H1 (cell line): ENCODE measurements around the gene KCTD17. TPM values are rescaled to one million over a fixed set of nuclear protein-coding genes. Genes with fewer than 3 reads are reported as not detected.

Source experiments
- CTCF ChIA-PET: fragments of 300-600 bp; sonication (Branson Sonifier 250); formaldehyde crosslinking; loops from one replicate; lab custom pipeline; 2021; ENCODE audit not compliant: partially characterized antibody; lab: Charles Lee
- POLR2A ChIA-PET: fragments of 300-600 bp; sonication (Branson Sonifier 250); formaldehyde crosslinking; loops from one replicate; lab custom pipeline; 2021; ENCODE audit warnings: inconsistent platforms; ENCODE audit not compliant: partially characterized antibody; lab: Charles Lee
- DNase-seq, 2 experiments: peaks; one replicate each; pipeline versions ENCODE4 v3.0.0 to v3.0.0-alpha.2; 2010 to 2022; ENCODE audit warnings: low spot score in 2 of 2, low read depth in 1 of 2, mixed read lengths in 1 of 2
- FAIRE-seq: peaks from 2 replicates; lab custom pipeline; 2011; peaks lifted over from hg19 to GRCh38; lab: Jason Lieb, UNC
- H2AFZ ChIP-seq: 2 replicates; pipeline ENCODE4 v1.8.1; 2012; ENCODE audit warnings: low read length, inconsistent platforms
- H2AK5ac ChIP-seq: 2 replicates; pipeline ENCODE4 v1.6.1; 2013; ENCODE audit warnings: low read depth, low read length
- H2BK120ac ChIP-seq: replicated peaks from 2 replicates; pipeline ENCODE3; 2013; ENCODE audit warnings: low read depth, low read length, inconsistent platforms
- H2BK12ac ChIP-seq: 2 replicates; pipeline ENCODE4 v1.6.1; 2013; ENCODE audit warnings: low read depth, low read length
- H2BK15ac ChIP-seq: 2 replicates; pipeline ENCODE4 v1.6.1; 2013; ENCODE audit warnings: low read length
- H2BK20ac ChIP-seq: 2 replicates; pipeline ENCODE4 v1.6.1; 2013; ENCODE audit warnings: low read length
- H2BK5ac ChIP-seq: 2 replicates; pipeline ENCODE4 v1.6.1; 2013; ENCODE audit warnings: low read depth, low read length
- H3K14ac ChIP-seq: 2 replicates; pipeline ENCODE4 v1.6.1; 2013; ENCODE audit warnings: inconsistent platforms; ENCODE audit not compliant: insufficient read length
- H3K18ac ChIP-seq: 2 replicates; pipeline ENCODE4 v1.6.1; 2013; ENCODE audit warnings: low read length; ENCODE audit errors: extremely low read depth
- H3K23ac ChIP-seq: 2 replicates; pipeline ENCODE4 v1.6.1; 2013; ENCODE audit warnings: inconsistent platforms; ENCODE audit not compliant: insufficient read length
- H3K23me2 ChIP-seq: 2 replicates; pipeline ENCODE4 v1.6.1; 2013; ENCODE audit warnings: low read depth, low read length
- H3K27ac ChIP-seq: 2 replicates; pipeline ENCODE4 v1.6.1; 2011; ENCODE audit warnings: low read depth, low read length, inconsistent platforms
- H3K27me3 ChIP-seq, 4 experiments: replicated peaks in 1 of 4; 1 replicate in 1 of 4; 2 replicates in 3 of 4; pipeline versions ENCODE4 v1.6.1 to v1.8.1; 2011 to 2013; ENCODE audit warnings: low read length in 3 of 4, mild to moderate bottlenecking in 3 of 4, inconsistent platforms in 2 of 4, mixed read lengths in 2 of 4, moderate library complexity in 1 of 4; ENCODE audit not compliant: control insufficient read depth in 3 of 4, insufficient read depth in 3 of 4; ENCODE audit errors: extremely low read depth in 1 of 4
- H3K36me3 ChIP-seq, 4 experiments: 2 replicates each; pipeline versions ENCODE4 v1.6.1 to v1.8.1; 2011 to 2013; ENCODE audit warnings: mild to moderate bottlenecking in 4 of 4, low read length in 3 of 4, moderate library complexity in 2 of 4, control low read depth in 1 of 4, inconsistent platforms in 1 of 4; ENCODE audit not compliant: insufficient read depth in 4 of 4, control insufficient read depth in 2 of 4
- H3K4ac ChIP-seq: replicated peaks from 2 replicates; pipeline ENCODE3; 2013; ENCODE audit warnings: low read length, low read depth, mixed read lengths, inconsistent platforms; ENCODE audit not compliant: insufficient read length
- H3K4me1 ChIP-seq, 4 experiments: replicated peaks in 1 of 4; 1 replicate in 1 of 4; 2 replicates in 3 of 4; pipeline versions ENCODE4 v1.6.1 to v1.8.1; 2011 to 2013; ENCODE audit warnings: low read length in 3 of 4, inconsistent platforms in 2 of 4, mixed read lengths in 1 of 4; ENCODE audit not compliant: insufficient read depth in 4 of 4, control insufficient read depth in 3 of 4
- H3K4me2 ChIP-seq, 2 experiments: 2 replicates each; pipeline versions ENCODE4 v1.6.1 to v1.8.1; 2011 to 2013; ENCODE audit warnings: low read depth in 2 of 2, low read length in 2 of 2, control low read depth in 1 of 2, inconsistent platforms in 1 of 2, mild to moderate bottlenecking in 1 of 2; ENCODE audit not compliant: insufficient read depth in 1 of 2
- H3K4me3 ChIP-seq, 4 experiments: fragments of 200-600, 300-600 bp in 1 of 4; sonication (generic), shearing (Covaris generic), sonication (Bioruptor Twin) in 1 of 4; 2 replicates each; pipeline versions ENCODE4 v1.5.1 to v1.8.1; 2011 to 2016; ENCODE audit warnings: low read length in 4 of 4, low read depth in 3 of 4, control low read depth in 2 of 4, inconsistent platforms in 2 of 4, mild to moderate bottlenecking in 2 of 4, mixed read lengths in 1 of 4, moderate library complexity in 1 of 4; ENCODE audit not compliant: insufficient read depth in 2 of 4; ENCODE audit errors: extremely low read depth in 1 of 4
- H3K56ac ChIP-seq: replicated peaks from 2 replicates; pipeline ENCODE3; 2013; ENCODE audit warnings: low read depth, mild to moderate bottlenecking, mixed read lengths, low read length, inconsistent platforms; ENCODE audit not compliant: insufficient read length
- H3K79me1 ChIP-seq: 2 replicates; pipeline ENCODE4 v1.6.1; 2013; ENCODE audit warnings: low read depth, low read length, control low read depth
- H3K79me2 ChIP-seq, 2 experiments: 2 replicates each; pipeline versions ENCODE4 v1.6.1 to v1.8.1; 2012 to 2013; ENCODE audit warnings: low read length in 2 of 2, mild to moderate bottlenecking in 2 of 2, inconsistent platforms in 1 of 2; ENCODE audit not compliant: insufficient read depth in 2 of 2, control insufficient read depth in 1 of 2
- H3K9ac ChIP-seq, 4 experiments: replicated peaks in 1 of 4; 1 replicate in 1 of 4; 2 replicates in 3 of 4; pipeline versions ENCODE4 v1.6.1 to v1.8.1; 2011 to 2013; ENCODE audit warnings: low read depth in 3 of 4, low read length in 3 of 4, control low read depth in 2 of 4, mild to moderate bottlenecking in 2 of 4, moderate library complexity in 2 of 4, inconsistent platforms in 1 of 4; ENCODE audit errors: extremely low read depth in 1 of 4
- H3K9me3 ChIP-seq, 2 experiments: 2 replicates each; pipeline versions ENCODE4 v1.6.1 to v1.8.1; 2012 to 2013; ENCODE audit warnings: mild to moderate bottlenecking in 2 of 2, moderate library complexity in 2 of 2, control low read depth in 1 of 2, inconsistent platforms in 1 of 2, low read depth in 1 of 2, low read length in 1 of 2, mixed read lengths in 1 of 2; ENCODE audit not compliant: insufficient read depth in 2 of 2
- H4K20me1 ChIP-seq, 2 experiments: replicated peaks in 1 of 2; 2 replicates each; pipeline versions ENCODE3 to v1.8.1; 2011 to 2013; ENCODE audit warnings: inconsistent platforms in 2 of 2, low read length in 2 of 2, mild to moderate bottlenecking in 1 of 2; ENCODE audit not compliant: insufficient read depth in 2 of 2, control insufficient read depth in 1 of 2
- H4K5ac ChIP-seq: 2 replicates; pipeline ENCODE4 v1.6.1; 2013; ENCODE audit warnings: low read length, low read depth, mixed read lengths, inconsistent platforms; ENCODE audit not compliant: insufficient read length
- H4K8ac ChIP-seq: 2 replicates; pipeline ENCODE4 v1.8.0; 2013; ENCODE audit warnings: mild to moderate bottlenecking, moderate library complexity, low read length, inconsistent platforms; ENCODE audit not compliant: insufficient read depth; ENCODE audit errors: extremely low read depth
- H4K91ac ChIP-seq: replicated peaks from 2 replicates; pipeline ENCODE3; 2013; ENCODE audit warnings: low read length, mixed read lengths, inconsistent platforms; ENCODE audit not compliant: insufficient read length
- BRCA1 ChIP-seq: IDR thresholded peaks from 2 replicates; pipeline ENCODE4 v1.6.1; 2012; ENCODE audit warnings: low read depth, low read length, improper control_type of control experiment
- HDAC2 ChIP-seq, 2 experiments: fragments of 300-600 bp in 1 of 2; sonication (generic) in 1 of 2; IDR thresholded peaks; 2 replicates each; pipeline ENCODE4 v1.6.1; 2011 to 2012; ENCODE audit warnings: low read depth in 2 of 2, low read length in 2 of 2, mild to moderate bottlenecking in 2 of 2, moderate library complexity in 2 of 2, borderline replicate concordance in 1 of 2, inconsistent platforms in 1 of 2
- JUND ChIP-seq: IDR thresholded peaks from 2 replicates; pipeline ENCODE4 v1.6.1; 2011; ENCODE audit warnings: mild to moderate bottlenecking, improper control_type of control experiment, low read length
- KDM1A ChIP-seq: fragments of 200-600, 300-600 bp; sonication (generic); IDR thresholded peaks from 2 replicates; pipeline ENCODE4 v1.7.1; 2016; ENCODE audit warnings: mild to moderate bottlenecking, low read length, borderline replicate concordance
- POLR2A ChIP-seq, 2 experiments: IDR thresholded peaks; 1 replicate in 1 of 2; 2 replicates in 1 of 2; pipeline ENCODE4 v1.6.1; 2011; ENCODE audit warnings: low read depth in 2 of 2, low read length in 2 of 2, mild to moderate bottlenecking in 2 of 2; ENCODE audit errors: control extremely low read depth in 1 of 2
- POLR2AphosphoS5 ChIP-seq: IDR thresholded peaks from 2 replicates; pipeline ENCODE4 v1.6.1; 2011; ENCODE audit warnings: low read depth, low read length
- RFX5 ChIP-seq: IDR thresholded peaks from 2 replicates; pipeline ENCODE4 v1.6.1; 2011; ENCODE audit warnings: low read depth, low read length, improper control_type of control experiment, borderline replicate concordance
- RXRA ChIP-seq: IDR thresholded peaks from 2 replicates; pipeline ENCODE4 v1.6.1; 2011; ENCODE audit warnings: low read depth, mild to moderate bottlenecking, low read length, moderate library complexity; ENCODE audit not compliant: insufficient read depth
- SRF ChIP-seq: IDR thresholded peaks from 2 replicates; pipeline ENCODE4 v1.6.1; 2011; ENCODE audit warnings: mild to moderate bottlenecking, low read depth, low read length, moderate library complexity
- SUZ12 ChIP-seq: fragments of 200-600 bp; sonication (generic); IDR thresholded peaks from 2 replicates; pipeline ENCODE4 v1.6.1; 2012; ENCODE audit warnings: mild to moderate bottlenecking, inconsistent platforms, low read length, moderate library complexity, mixed read lengths
- USF2 ChIP-seq: IDR thresholded peaks from 2 replicates; pipeline ENCODE4 v1.6.1; 2011; ENCODE audit warnings: low read length, improper control_type of control experiment
- WGBS, 2 experiments: shearing (Covaris generic) in 1 of 2; methylation state at CpG; one replicate each; pipeline versions ENCODE4 v1.1.6 to v1.1.7; 2013 to 2015; ENCODE audit warnings: low lambda C conversion rate in 2 of 2, mixed read lengths in 2 of 2, inconsistent platforms in 1 of 2, low coverage in 1 of 2, missing lambda C conversion rate in 1 of 2; ENCODE audit not compliant: insufficient replicate concordance in 2 of 2, insufficient coverage in 1 of 2, insufficient read length in 1 of 2; ENCODE audit errors: extremely low coverage in 1 of 2, missing lambda C conversion rate in 1 of 2; 5-methylcytosine and 5-hydroxymethylcytosine counted together
- polyA plus RNA-seq, 7 experiments: library from polyadenylated mRNA; depleted of rRNA in 3 of 7; stranded (reverse) in 5 of 7; unstranded in 2 of 7; fragments of >200 nt in 5 of 7; fragments of 200-250 nt in 2 of 7; gene quantifications; 1 replicate in 5 of 7; 2 replicates in 1 of 7; 4 replicates in 1 of 7; pipeline versions ENCODE4 v1.2.1 to v1.2.3, GENCODE V29; 2011 to 2013; ENCODE audit warnings: missing spikeins in 2 of 7, mixed read lengths in 2 of 7
- total RNA-seq: library from RNA; stranded (reverse); fragmentation: NEBNext Ultra II Directional; extraction: Animal tissue kit (Norgen Biotek cat#: 25700); gene quantifications from 2 replicates; pipeline ENCODE4 v1.2.1, GENCODE V29; 2021

Gene KCTD17
- total and polyA plus RNA-seq, 2 of the 8 experiments (the other 6 are each of a cell fraction or from before 2014, with no cell fraction given) = 39.4 to 44.0 TPM

- CTCF ChIA-PET = interaction anchor here (0.7 to 3.3 kb wide), 4 partner anchors 9 to 138 kb away, joined by 4 to 27 read pairs (median 6); no protein-coding TSS in a partner anchor
- no peak overlapping the region for H3K27ac ChIP-seq
- TF ChIP-seq USF2 (no peak), RXRA (no peak), SUZ12 (no peak), JUND (no peak), HDAC2 (IDR thresholded peaks at IDR 0.05; ENCODE audit: borderline replicate concordance in 1 of 2, low read depth in 2 of 2, low read length in 2 of 2) (no peak), POLR2A (IDR thresholded peaks at IDR 0.05; ENCODE audit: control extremely low read depth in 1 of 2, low read depth in 2 of 2, low read length in 2 of 2) (no peak), POLR2AphosphoS5 (no peak), RFX5 (no peak), BRCA1 (no peak), KDM1A (no peak), SRF (no peak)
Observed at GRCh38 chr22:37054056-37054395, 2.5 kb downstream of the KCTD17 start.

More at GRCh38 chr22:37054056-37054395, 2.5 kb downstream of the KCTD17 start:
- Histone ChIP-seq H2BK20ac (no peak overlapping the region), H3K36me3 (peaks cover 0 to 10% (median 2%) of the 10 kb centered on the region in 4 experiments; a peak in 3 of 8 replicates), H3K9me3 (no peaks in the 10 kb centered on the region), H4K20me1 (peaks cover 0 to 10% of the 10 kb centered on the region in 2 experiments), H2AFZ (no peak overlapping the region), H2AK5ac (no peak overlapping the region), H2BK120ac (no peak overlapping the region), H2BK12ac (no peak overlapping the region), H3K4me2 (no peak overlapping the region), H3K9ac (no peak overlapping the region), H3K27me3 (no peaks in the 10 kb centered on the region; a peak in 3 of 7 replicates), H3K23ac (no peak overlapping the region), H3K56ac (no peak overlapping the region), H3K4me1 (peaks cover 0 to 10% (median 7%) of the 10 kb centered on the region in 4 experiments; a peak in 5 of 7 replicates), H4K5ac (no peak overlapping the region), H4K91ac (no peak overlapping the region), H3K23me2 (peaks cover 5% of the 10 kb centered on the region; the same call in 1 of the 2 replicates), H2BK5ac (no peak overlapping the region), H4K8ac (peak overlapping the region; percentile 36; the same call in 1 of the 2 replicates), H3K14ac (no peak overlapping the region), H3K79me1 (no peaks in the 10 kb centered on the region), H3K4ac (no peak overlapping the region), H3K4me3 (no peak overlapping the region), H2BK15ac (no peak overlapping the region), H3K18ac (no peak overlapping the region), H3K79me2 (no peaks in the 10 kb centered on the region)
- FAIRE-seq = no peak
- POLR2A ChIA-PET = no interaction called here
- 92% methylated on average over 8 of the region's 8 CpGs; no CpG with 5 or more reads in 1 of the 2 experiments for WGBS, 2 experiments
- no peak for DNase-seq
